HUES6 (cell line): ENCODE data around the gene ZGRF1.
A peak's percentile ranks its signal among the peaks of the same experiment; 100 is the strongest.
"Not testable (repeated sequence)": the region's sequence is repeated elsewhere in the genome, so short reads cannot be mapped to it uniquely, and the experiment has no call there.

ENCODE experiments used
- H3K27ac ChIP-seq: 2 replicates; pipeline ENCODE4 v1.7.0; 2013; ENCODE audit warnings: low read depth, mild to moderate bottlenecking, low read length, inconsistent platforms
- H3K27me3 ChIP-seq: 2 replicates; pipeline ENCODE4 v1.6.1; 2013; ENCODE audit warnings: low read length; ENCODE audit not compliant: control insufficient read depth, insufficient read depth
- H3K36me3 ChIP-seq: 2 replicates; pipeline ENCODE4 v1.6.1; 2013; ENCODE audit warnings: low read length; ENCODE audit not compliant: control insufficient read depth, insufficient read depth
- H3K4me1 ChIP-seq: 2 replicates; pipeline ENCODE4 v1.6.1; 2013; ENCODE audit warnings: low read length; ENCODE audit not compliant: control insufficient read depth, insufficient read depth
- H3K4me3 ChIP-seq: 2 replicates; pipeline ENCODE4 v1.5.1; 2013; ENCODE audit warnings: low read depth, low read length
- H3K9ac ChIP-seq: one replicate; pipeline ENCODE4 v1.6.1; 2013; ENCODE audit warnings: mild to moderate bottlenecking, low read length
- H3K9me3 ChIP-seq: 2 replicates; pipeline ENCODE4 v1.6.1; 2013; ENCODE audit warnings: low read depth, low read length; ENCODE audit not compliant: control insufficient read depth, insufficient read depth

ZGRF1 gene

GRCh38 chr4:112642526-112642925, 5.8 kb upstream of the ZGRF1 start:
- no peaks in the 10 kb centered on the region for H3K27me3 ChIP-seq

DNA sequence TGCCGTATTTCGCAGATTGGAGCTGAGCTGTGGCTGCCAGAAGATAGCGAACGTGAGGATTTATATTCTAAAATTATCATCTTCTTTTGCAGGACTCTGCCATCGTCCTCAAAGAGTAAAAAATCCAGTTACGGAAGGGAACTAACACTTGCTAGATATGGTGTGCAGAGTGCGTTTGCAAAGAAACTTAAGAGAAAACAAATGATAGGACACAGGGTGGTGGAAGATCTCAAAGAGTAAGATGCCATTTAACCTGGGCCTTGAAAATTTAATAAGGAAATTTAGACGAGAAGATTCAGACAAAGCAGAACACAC, 800 bp upstream of the ZGRF1 start:
- Histone ChIP-seq H3K27ac (peak overlapping the region; percentile 77; the same call in 1 of the 2 replicates), H3K4me1 (peaks cover 22% of the 10 kb centered on the region; the same call in 1 of the 2 replicates), H3K4me3 (peak overlapping the region; percentile 90), H3K9me3 (no peaks in the 10 kb centered on the region), H3K9ac (peak overlapping the region; percentile 87), H3K27me3 (no peaks in the 10 kb centered on the region), H3K36me3 (peaks cover 23% of the 10 kb centered on the region)

More at GRCh38 chr4:112642526-112642925, 5.8 kb upstream of the ZGRF1 start:
- peaks cover 11% of the 10 kb centered on the region; the same call in 1 of the 2 replicates for H3K4me1 ChIP-seq
- no peak overlapping the region for H3K9ac ChIP-seq
- H3K27ac ChIP-seq = no peak overlapping the region
- H3K9me3 ChIP-seq = no peaks in the 10 kb centered on the region
- H3K4me3 ChIP-seq = no peak overlapping the region
- peaks cover 34% of the 10 kb centered on the region for H3K36me3 ChIP-seq

GRCh38 chr4:112633477-112634235, 3.1 kb downstream of the ZGRF1 start:
- Histone ChIP-seq H3K27me3 (no peaks in the 10 kb centered on the region), H3K4me1 (peaks cover 16% of the 10 kb centered on the region; the same call in 1 of the 2 replicates), H3K4me3 (no peak overlapping the region), H3K27ac (no peak overlapping the region), H3K9ac (no peak overlapping the region), H3K36me3 (peaks cover 44% of the 10 kb centered on the region), H3K9me3 (no peaks in the 10 kb centered on the region)

- H3K27me3 ChIP-seq = no peaks in the 10 kb centered on the region
- peaks cover 65% of the 10 kb centered on the region for H3K36me3 ChIP-seq
- no peaks in the 10 kb centered on the region for H3K4me1 ChIP-seq
- H3K9me3 ChIP-seq = no peaks in the 10 kb centered on the region
- no peak overlapping the region for H3K9ac ChIP-seq
- H3K4me3 ChIP-seq = no peak overlapping the region
- H3K27ac ChIP-seq = no peak overlapping the region
Measured at GRCh38 chr4:112626228-112626627, 10.5 kb downstream of the ZGRF1 start.

DNA sequence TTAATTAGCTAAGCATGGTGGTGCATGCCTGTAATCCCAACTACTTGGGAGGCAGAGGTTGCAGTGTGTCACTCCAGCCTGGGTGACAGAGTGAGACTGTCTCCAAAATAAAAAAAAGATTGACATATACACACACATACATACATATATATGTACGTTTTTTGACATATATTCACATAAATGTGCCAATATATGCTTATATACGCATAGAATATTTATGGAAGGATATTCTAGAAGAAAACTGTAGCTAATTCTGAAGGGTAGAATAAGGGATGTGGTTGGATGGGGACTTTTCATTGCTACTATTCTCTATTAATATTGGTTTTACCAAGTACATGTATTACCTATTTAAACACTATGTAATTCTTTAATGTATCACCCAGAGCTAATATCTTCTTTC, 19.7 kb downstream of the ZGRF1 start:
- no peak overlapping the region for H3K9ac ChIP-seq
- H3K4me1 ChIP-seq = no peaks in the 10 kb centered on the region
- H3K27me3 ChIP-seq = no peaks in the 10 kb centered on the region
- H3K27ac ChIP-seq = no peak overlapping the region
- no peak overlapping the region for H3K4me3 ChIP-seq
- peaks cover 58% of the 10 kb centered on the region for H3K36me3 ChIP-seq
- H3K9me3 ChIP-seq = no peaks in the 10 kb centered on the region

- H3K36me3 ChIP-seq = peaks cover 41% of the 10 kb centered on the region
Measured at GRCh38 chr4:112612814-112613213, 23.9 kb downstream of the ZGRF1 start.

GRCh38 chr4:112604589-112604988, 32.1 kb downstream of the ZGRF1 start:
- Histone ChIP-seq H3K4me1 (no peaks in the 10 kb centered on the region), H3K27ac (no peak overlapping the region), H3K9me3 (no peaks in the 10 kb centered on the region), H3K4me3 (no peak overlapping the region), H3K9ac (no peak overlapping the region), H3K27me3 (no peaks in the 10 kb centered on the region), H3K36me3 (peaks cover 57% of the 10 kb centered on the region)

More at GRCh38 chr4:112612814-112613213, 23.9 kb downstream of the ZGRF1 start:
- not testable (repeated sequence) for H3K4me1 ChIP-seq, H3K9ac ChIP-seq, H3K27ac ChIP-seq, H3K9me3 ChIP-seq, H3K27me3 ChIP-seq, H3K4me3 ChIP-seq

GRCh38 chr4:112594993-112595392, 41.7 kb downstream of the ZGRF1 start:
- no peak overlapping the region for H3K27ac ChIP-seq
- H3K27me3 ChIP-seq = no peaks in the 10 kb centered on the region
- no peaks in the 10 kb centered on the region for H3K4me1 ChIP-seq
- H3K9ac ChIP-seq = no peak overlapping the region
- H3K9me3 ChIP-seq = no peaks in the 10 kb centered on the region
- no peak overlapping the region for H3K4me3 ChIP-seq
- peaks cover 17% of the 10 kb centered on the region for H3K36me3 ChIP-seq

- no peak overlapping the region for H3K4me3 ChIP-seq
Measured at GRCh38 chr4:112593438-112594133, 43.1 kb downstream of the ZGRF1 start.

GRCh38 chr4:112592717-112593116, 44.0 kb downstream of the ZGRF1 start:
- Histone ChIP-seq H3K4me3 (no peak overlapping the region), H3K27ac (no peak overlapping the region), H3K4me1 (no peaks in the 10 kb centered on the region), H3K9me3 (no peaks in the 10 kb centered on the region), H3K9ac (no peak overlapping the region), H3K27me3 (no peaks in the 10 kb centered on the region), H3K36me3 (peaks cover 22% of the 10 kb centered on the region)

More at GRCh38 chr4:112593438-112594133, 43.1 kb downstream of the ZGRF1 start:
- no peaks in the 10 kb centered on the region for H3K9me3 ChIP-seq
- no peaks in the 10 kb centered on the region for H3K4me1 ChIP-seq
- no peaks in the 10 kb centered on the region for H3K27me3 ChIP-seq
- H3K9ac ChIP-seq = no peak overlapping the region
- no peak overlapping the region for H3K27ac ChIP-seq
- peaks cover 20% of the 10 kb centered on the region for H3K36me3 ChIP-seq

GRCh38 chr4:112591593-112591992, 45.1 kb downstream of the ZGRF1 start:
- H3K27me3 ChIP-seq = no peaks in the 10 kb centered on the region
- H3K27ac ChIP-seq = no peak overlapping the region
- no peaks in the 10 kb centered on the region for H3K9me3 ChIP-seq
- no peak overlapping the region for H3K4me3 ChIP-seq
- no peaks in the 10 kb centered on the region for H3K4me1 ChIP-seq
- no peak overlapping the region for H3K9ac ChIP-seq
- H3K36me3 ChIP-seq = peaks cover 32% of the 10 kb centered on the region
